Transverse colon (tissue), 4 donors: ENCODE results near the gene DHRS4. TPM values are rescaled to one million over a fixed set of nuclear protein-coding genes. Genes with fewer than 3 reads are reported as not detected.
A peak's percentile ranks its signal among the peaks of the same experiment; 100 is the strongest.
"Not testable (repeated sequence)": the region's sequence is repeated elsewhere in the genome, so short reads cannot be mapped to it uniquely, and the experiment has no call there.

Source experiments
- DNase-seq: peaks from one replicate; pipeline ENCODE4 v3.0.0-alpha.2; 2019
- H3K27ac ChIP-seq, 4 donors: fragments of 200-600 bp; sonication (generic); 2 replicates each; pipeline ENCODE4 v1.5.1; 2016 to 2018; ENCODE audit warnings: inconsistent platforms in 4 of 4
- H3K27me3 ChIP-seq: fragments of 200-600 bp; sonication (generic); 2 replicates; pipeline ENCODE4 v1.5.1; 2017; ENCODE audit warnings: inconsistent platforms
- H3K36me3 ChIP-seq, 4 donors: fragments of 200-600 bp; sonication (generic); 2 replicates each; pipeline ENCODE4 v1.5.1; 2017 to 2019; ENCODE audit warnings: inconsistent platforms in 4 of 4
- H3K4me1 ChIP-seq, 4 donors: fragments of 200-600 bp; sonication (generic); 2 replicates each; pipeline ENCODE4 v1.5.1; 2017 to 2020; ENCODE audit warnings: inconsistent platforms in 4 of 4
- H3K4me3 ChIP-seq, 4 donors: fragments of 200-600 bp; sonication (generic); 1 replicate in 1 of 4; 2 replicates in 3 of 4; pipeline versions ENCODE4 v1.5.1 to v1.6.1; 2017 to 2019; ENCODE audit warnings: inconsistent platforms in 4 of 4
- H3K9me3 ChIP-seq, 2 donors: fragments of 200-600 bp; sonication (generic); 2 replicates each; pipeline ENCODE4 v1.5.1; 2017 to 2019; ENCODE audit warnings: inconsistent platforms in 2 of 2
- EP300 ChIP-seq: sonication (generic); formaldehyde crosslinking; IDR thresholded peaks from one replicate; pipeline ENCODE4 v1.6.1; 2017; ENCODE audit warnings: antibody characterized with exemption, low read depth
- POLR2A ChIP-seq: fragments of 450-650 bp; IDR thresholded peaks from one replicate; pipeline ENCODE4 v1.6.1; 2016; ENCODE audit warnings: antibody characterized with exemption, mild to moderate bottlenecking, moderate library complexity
- POLR2AphosphoS5 ChIP-seq, 3 donors: sonication (generic); formaldehyde crosslinking; IDR thresholded peaks; one replicate each; pipeline ENCODE4 v1.6.1; 2016; ENCODE audit warnings: antibody characterized with exemption in 3 of 3
- WGBS, 2 donors: methylation state at CpG; one replicate each; pipeline ENCODE4 v1.1.5; 2018; ENCODE audit warnings: low coverage in 1 of 2; 5-methylcytosine and 5-hydroxymethylcytosine counted together
- in situ Hi-C, 4 donors: fragments of 200-750 bp; cut with MboI; loops; one replicate each; pipeline versions ENCODE4 v1.15.0 to v1.15.1; 2017; ENCODE audit warnings: low sequenced_read_pairs in 3 of 4, low pct_ligation_motif_present in 1 of 4, low pct_unique_long_range_greater_than_20kb in 1 of 4
- intact Hi-C: fragments of 100-400 bp; cut with DNase I; formaldehyde crosslinking; loops from one replicate; pipeline ENCODE4 v1.15.1; 2023; ENCODE audit warnings: low total_unique reads
- total RNA-seq, 4 donors: library from RNA; depleted of rRNA; stranded (reverse); fragments of >200 nt; gene quantifications; one replicate each; pipeline ENCODE4 v1.1.0, GENCODE V29; 2016
- TF ChIP-seq, protein P1 (sequence below), 5 experiments: fragments of 200-600 bp in 3 of 5; fragments of 450-650 bp in 2 of 5; sonication (generic) in 3 of 5; IDR thresholded peaks; 1 replicate in 2 of 5; 2 replicates in 3 of 5; pipeline ENCODE4 v1.5.1; 2016 to 2017; ENCODE audit warnings: antibody characterized with exemption in 5 of 5, inconsistent platforms in 3 of 5, mild to moderate bottlenecking in 2 of 5, moderate library complexity in 1 of 5

DHRS4 gene
- total RNA-seq, 4 donors from 2014 or later: 29.9 to 54.9 (median 42.6) TPM

- peak; percentile 35 for DNase-seq
- 2% methylated on average over 29 of the region's 62 CpGs; no CpG with 5 or more reads in 1 of the 2 donors for WGBS, 2 donors
- intact Hi-C loops, H3K27me3 ChIP-seq, H3K9me3 ChIP-seq, H3K36me3 ChIP-seq, H3K4me1 ChIP-seq, in situ Hi-C loops: not testable (repeated sequence)
- Histone ChIP-seq H3K4me3 (peak overlapping the region in 3 of 4 donors; percentile 40 to 45 (median 41)), H3K27ac (peak overlapping the region in 3 of 4 donors; percentile 56 to 73 (median 61))
Observed at GRCh38 chr14:24006817-24007652, 53.5 kb downstream of the DHRS4 start.

GRCh38 chr14:24011051-24011450 lies 57.5 kb downstream of the DHRS4 start:
- in situ Hi-C loops (no loop called here), intact Hi-C loops (loop anchor here (10.0 kb wide), 1 partner anchor 84 kb away; the partner anchor contains the start of gene PCK2)
- 63 to 67% methylated on average over 1 to 2 of the region's 2 CpGs for WGBS, 2 donors
- Histone ChIP-seq H3K4me1 (peaks cover 0 to 17% (median 9%) of the 10 kb centered on the region in 4 donors), H3K9me3 (no peaks in the 10 kb centered on the region), H3K27ac (no peak overlapping the region), H3K4me3 (no peak overlapping the region), H3K36me3 (no peaks in the 10 kb centered on the region), H3K27me3 (no peaks in the 10 kb centered on the region)
- DNase-seq: no peak
- TF ChIP-seq POLR2AphosphoS5 (IDR thresholded peaks at IDR 0.05) (no peak), EP300 (no peak), POLR2A (no peak)
- TF ChIP-seq, protein P1, sequence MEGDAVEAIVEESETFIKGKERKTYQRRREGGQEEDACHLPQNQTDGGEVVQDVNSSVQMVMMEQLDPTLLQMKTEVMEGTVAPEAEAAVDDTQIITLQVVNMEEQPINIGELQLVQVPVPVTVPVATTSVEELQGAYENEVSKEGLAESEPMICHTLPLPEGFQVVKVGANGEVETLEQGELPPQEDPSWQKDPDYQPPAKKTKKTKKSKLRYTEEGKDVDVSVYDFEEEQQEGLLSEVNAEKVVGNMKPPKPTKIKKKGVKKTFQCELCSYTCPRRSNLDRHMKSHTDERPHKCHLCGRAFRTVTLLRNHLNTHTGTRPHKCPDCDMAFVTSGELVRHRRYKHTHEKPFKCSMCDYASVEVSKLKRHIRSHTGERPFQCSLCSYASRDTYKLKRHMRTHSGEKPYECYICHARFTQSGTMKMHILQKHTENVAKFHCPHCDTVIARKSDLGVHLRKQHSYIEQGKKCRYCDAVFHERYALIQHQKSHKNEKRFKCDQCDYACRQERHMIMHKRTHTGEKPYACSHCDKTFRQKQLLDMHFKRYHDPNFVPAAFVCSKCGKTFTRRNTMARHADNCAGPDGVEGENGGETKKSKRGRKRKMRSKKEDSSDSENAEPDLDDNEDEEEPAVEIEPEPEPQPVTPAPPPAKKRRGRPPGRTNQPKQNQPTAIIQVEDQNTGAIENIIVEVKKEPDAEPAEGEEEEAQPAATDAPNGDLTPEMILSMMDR (IDR thresholded peaks at IDR 0.05): no peak

GRCh38 chr14:24012726-24013273 lies 59.2 kb downstream of the DHRS4 start:
- H3K36me3 ChIP-seq, H3K4me3 ChIP-seq, H3K27ac ChIP-seq, H3K27me3 ChIP-seq, DNase-seq, in situ Hi-C loops, H3K9me3 ChIP-seq: not testable (repeated sequence)
- 49 to 50% methylated on average over 4 of the region's 4 CpGs for WGBS, 2 donors
- intact Hi-C loops: loop anchor here (10.0 kb wide), 1 partner anchor 82 kb away; the partner anchor contains the start of gene PCK2
- H3K4me1 ChIP-seq: peaks cover 0 to 17% (median 6%) of the 10 kb centered on the region in 4 donors

DNA sequence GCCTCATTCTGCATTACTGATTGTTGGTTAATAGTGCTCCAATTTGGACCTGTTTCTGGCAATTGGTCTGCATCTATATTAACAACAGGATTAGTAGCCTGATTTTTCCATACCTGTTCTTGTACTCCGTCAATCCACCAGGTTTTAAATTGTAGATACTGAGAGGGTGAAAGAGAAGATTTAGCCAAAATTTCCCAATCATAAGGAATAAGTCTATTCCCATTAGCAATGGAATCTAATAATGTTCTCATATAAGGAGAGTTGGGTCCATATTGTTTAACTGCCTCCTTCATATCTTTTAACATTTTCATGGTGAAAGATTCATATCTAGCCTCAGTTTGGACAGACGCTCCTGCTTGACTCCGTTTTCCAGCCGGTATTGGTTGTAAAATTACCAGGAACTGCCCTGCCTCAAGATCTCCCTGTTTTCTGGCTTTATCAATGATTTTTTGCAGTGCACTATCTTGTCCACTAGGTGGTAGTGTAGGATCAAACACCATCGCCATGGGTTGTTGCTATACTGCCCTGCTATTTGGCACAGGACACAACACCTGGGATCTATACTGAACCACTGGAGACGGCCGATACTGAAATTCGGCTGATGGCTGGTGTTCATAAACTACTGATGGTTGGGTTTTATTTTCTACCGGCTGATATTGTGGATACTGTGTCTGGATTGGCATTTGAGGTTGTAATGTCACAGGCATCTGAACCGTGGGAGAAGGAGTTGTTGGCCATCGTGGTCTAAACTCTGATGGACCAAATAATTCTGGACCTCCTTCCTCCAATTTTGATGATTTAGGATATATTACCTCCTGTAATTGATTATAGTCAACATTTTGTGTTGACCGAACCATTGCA lies 60.3 kb downstream of the DHRS4 start:
- peaks cover 0 to 17% (median 6%) of the 10 kb centered on the region in 4 donors for H3K4me1 ChIP-seq
- intact Hi-C loops: loop anchor here (2.0 to 10.0 kb wide), 2 partner anchors 29 to 81 kb away; partner anchors contain the start of gene PCK2
- 22 to 65% methylated on average over 4 to 12 of the region's 12 CpGs for WGBS, 2 donors
- H3K27me3 ChIP-seq: no peaks in the 10 kb centered on the region
- H3K4me3 ChIP-seq: no peak overlapping the region
- DNase-seq: peak; percentile 42
- TF ChIP-seq, protein P1 (IDR thresholded peaks at IDR 0.05): peak; percentile 90 to 97 (median 94)
- TF ChIP-seq POLR2A: no peak
- no peak for TF ChIP-seq EP300
- TF ChIP-seq POLR2AphosphoS5 (IDR thresholded peaks at IDR 0.05): peak in 1 of 3 donors; percentile 29
- no peak overlapping the region for H3K27ac ChIP-seq
- H3K9me3 ChIP-seq: no peaks in the 10 kb centered on the region
- in situ Hi-C loops: no loop called here
- H3K36me3 ChIP-seq: no peaks in the 10 kb centered on the region

GRCh38 chr14:24015745-24016144 lies 62.2 kb downstream of the DHRS4 start:
- H3K4me3 ChIP-seq, H3K27me3 ChIP-seq, H3K27ac ChIP-seq, H3K36me3 ChIP-seq, DNase-seq, H3K9me3 ChIP-seq, in situ Hi-C loops: not testable (repeated sequence)
- intact Hi-C loops: loop anchor here (2.0 to 10.0 kb wide), 3 partner anchors 27 to 79 kb away; partner anchors contain the start of gene PCK2
- 99% methylated on average over 6 of the region's 6 CpGs; no CpG with 5 or more reads in 1 of the 2 donors for WGBS, 2 donors
- peaks cover 0 to 17% (median 6%) of the 10 kb centered on the region in 4 donors for H3K4me1 ChIP-seq

Other genes with a start within 250 kb of the DHRS4 start
- gene DHRS4L2, start 35.2 kb downstream of the DHRS4 start, total RNA-seq: 10 to 100 TPM; 18.1 to 38.9 (median 27.6) TPM
- gene CARMIL3, start 98.2 kb downstream of the DHRS4 start, total RNA-seq: 1 to 10 TPM in 3 of 4 donors, under 1 TPM in 1; 0.20 to 4.1 (median 3.0) TPM
- 1 to 10 TPM in 1 of 4 donors, not detected in 3; 3.4 TPM for gene CPNE6, start 117.8 kb downstream of the DHRS4 start, total RNA-seq
- 100 to 1,000 TPM in 3 of 4 donors, 10 to 100 TPM in 1; 74.4 to 238 (median 130) TPM for gene PCK2, start 140.5 kb downstream of the DHRS4 start, total RNA-seq
- gene DCAF11, start 161.0 kb downstream of the DHRS4 start, total RNA-seq: 100 to 1,000 TPM in 3 of 4 donors, 10 to 100 TPM in 1; 86.4 to 267 (median 198) TPM
- gene NRL, start 161.2 kb downstream of the DHRS4 start, total RNA-seq: 1 to 10 TPM in 3 of 4 donors, not detected in 1; 1.1 to 2.9 (median 1.6) TPM
- gene FITM1, start 176.9 kb downstream of the DHRS4 start, total RNA-seq: 1 to 10 TPM in 2 of 4 donors, not detected in 2; 1.4 to 1.6 TPM
- gene PSME1, start 182.4 kb downstream of the DHRS4 start, total RNA-seq: 100 to 1,000 TPM in 2 of 4 donors, 10 to 100 TPM in 2; 38.8 to 198 (median 132) TPM
- 10 to 100 TPM in 2 of 4 donors, 1 to 10 TPM in 1, not detected in 1; 2.2 to 15.4 (median 12.3) TPM for gene EMC9, start 187.8 kb downstream of the DHRS4 start, total RNA-seq
- gene PSME2, start 192.8 kb downstream of the DHRS4 start, total RNA-seq: 10 to 100 TPM; 59.5 to 69.8 (median 68.5) TPM
- 100 to 1,000 TPM in 1 of 4 donors, 10 to 100 TPM in 3; 56.7 to 258 (median 71.2) TPM for gene RNF31, start 193.7 kb downstream of the DHRS4 start, total RNA-seq
- 10 to 100 TPM; 44.2 to 81.9 (median 52.4) TPM for gene IRF9, start 207.5 kb downstream of the DHRS4 start, total RNA-seq
- 100 to 1,000 TPM in 1 of 4 donors, 10 to 100 TPM in 3; 11.3 to 112 (median 31.2) TPM for gene REC8, start 218.3 kb downstream of the DHRS4 start, total RNA-seq
- gene IPO4, start 235.0 kb downstream of the DHRS4 start, total RNA-seq: 10 to 100 TPM in 3 of 4 donors, 1 to 10 TPM in 1; 10.0 to 60.5 (median 37.3) TPM
- 100 to 1,000 TPM in 1 of 4 donors, 10 to 100 TPM in 3; 32.9 to 127 (median 63.9) TPM for gene TM9SF1, start 241.7 kb downstream of the DHRS4 start, total RNA-seq